AG04450 (cell line): Measurements from ENCODE around the gene NLGN1. TPM values are rescaled to one million over a fixed set of nuclear protein-coding genes. Genes with fewer than 3 reads are reported as not detected.

Source experiments
- CTCF ChIA-PET: fragments of 300-600, 350-600 bp; formaldehyde crosslinking; extraction: SDS; loops from one replicate; lab custom pipeline; 2022; ENCODE audit warnings: antibody characterized with exemption, inconsistent platforms; lab: Charles Lee
- POLR2A ChIA-PET: fragments of 350-600 bp; formaldehyde crosslinking; extraction: SDS; loops from one replicate; lab custom pipeline; 2021; ENCODE audit warnings: antibody characterized with exemption, inconsistent platforms; lab: Yijun Ruan, JAX
- DNase-seq: peaks from one replicate; pipeline ENCODE4 v3.0.0-alpha.2; 2011; ENCODE audit warnings: low read depth, low spot score
- H3K27ac ChIP-seq: one replicate; pipeline ENCODE4 v1.5.1; 2012; ENCODE audit warnings: low read depth, low read length, control low read depth
- H3K27me3 ChIP-seq: one replicate; pipeline ENCODE4 v1.6.0; 2012; ENCODE audit warnings: low read length; ENCODE audit not compliant: control insufficient read depth, insufficient read depth
- H3K4me3 ChIP-seq: 2 replicates; pipeline ENCODE4 v1.5.1; 2011; ENCODE audit warnings: mild to moderate bottlenecking, low read depth, low read length, control low read depth
- H3K9me3 ChIP-seq: 2 replicates; pipeline ENCODE4 v1.5.1; 2012; ENCODE audit warnings: low read length; ENCODE audit not compliant: control insufficient read depth, insufficient read depth
- polyA plus RNA-seq: library from polyadenylated mRNA; depleted of rRNA; stranded (reverse); fragments of >200 nt; gene quantifications from 2 replicates; pipeline ENCODE4 v1.2.3, GENCODE V29; 2011
- TF ChIP-seq, protein P1 (sequence below): IDR thresholded peaks from 2 replicates; pipeline ENCODE4 v1.5.1; 2011; ENCODE audit warnings: low read depth, low read length, control low read depth, inconsistent platforms

NLGN1 gene
- polyA plus RNA-seq, 1 experiment, result 1.7 TPM

DNA sequence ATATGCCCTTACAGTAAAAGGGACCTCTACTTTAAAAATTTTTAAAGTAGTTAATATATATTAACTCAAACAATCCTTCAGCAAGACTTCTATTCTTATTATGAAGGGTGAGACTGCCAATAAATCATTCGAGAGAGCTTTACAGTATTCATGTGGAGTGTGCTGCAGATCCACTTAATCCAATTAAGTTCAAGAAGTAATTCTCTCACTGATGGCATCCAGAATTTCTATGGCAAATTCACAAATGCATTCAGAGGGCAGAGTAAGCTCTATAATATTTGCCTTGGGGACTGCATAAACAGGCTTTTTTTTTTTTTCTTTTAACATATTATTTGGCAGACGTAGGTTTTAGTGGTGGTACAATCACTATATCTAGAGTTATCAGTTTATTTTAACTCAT, 692.0 kb downstream of the NLGN1 start:
- POLR2A ChIA-PET, result no interaction called here
- TF ChIP-seq, protein P1, sequence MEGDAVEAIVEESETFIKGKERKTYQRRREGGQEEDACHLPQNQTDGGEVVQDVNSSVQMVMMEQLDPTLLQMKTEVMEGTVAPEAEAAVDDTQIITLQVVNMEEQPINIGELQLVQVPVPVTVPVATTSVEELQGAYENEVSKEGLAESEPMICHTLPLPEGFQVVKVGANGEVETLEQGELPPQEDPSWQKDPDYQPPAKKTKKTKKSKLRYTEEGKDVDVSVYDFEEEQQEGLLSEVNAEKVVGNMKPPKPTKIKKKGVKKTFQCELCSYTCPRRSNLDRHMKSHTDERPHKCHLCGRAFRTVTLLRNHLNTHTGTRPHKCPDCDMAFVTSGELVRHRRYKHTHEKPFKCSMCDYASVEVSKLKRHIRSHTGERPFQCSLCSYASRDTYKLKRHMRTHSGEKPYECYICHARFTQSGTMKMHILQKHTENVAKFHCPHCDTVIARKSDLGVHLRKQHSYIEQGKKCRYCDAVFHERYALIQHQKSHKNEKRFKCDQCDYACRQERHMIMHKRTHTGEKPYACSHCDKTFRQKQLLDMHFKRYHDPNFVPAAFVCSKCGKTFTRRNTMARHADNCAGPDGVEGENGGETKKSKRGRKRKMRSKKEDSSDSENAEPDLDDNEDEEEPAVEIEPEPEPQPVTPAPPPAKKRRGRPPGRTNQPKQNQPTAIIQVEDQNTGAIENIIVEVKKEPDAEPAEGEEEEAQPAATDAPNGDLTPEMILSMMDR, result no peak
- CTCF ChIA-PET, result no interaction called here
- H3K4me3 ChIP-seq, result no peak overlapping the region
- H3K27me3 ChIP-seq, result no peaks in the 10 kb centered on the region
- H3K9me3 ChIP-seq, result no peaks in the 10 kb centered on the region
- DNase-seq, result no peak
- no peak overlapping the region for H3K27ac ChIP-seq

DNA sequence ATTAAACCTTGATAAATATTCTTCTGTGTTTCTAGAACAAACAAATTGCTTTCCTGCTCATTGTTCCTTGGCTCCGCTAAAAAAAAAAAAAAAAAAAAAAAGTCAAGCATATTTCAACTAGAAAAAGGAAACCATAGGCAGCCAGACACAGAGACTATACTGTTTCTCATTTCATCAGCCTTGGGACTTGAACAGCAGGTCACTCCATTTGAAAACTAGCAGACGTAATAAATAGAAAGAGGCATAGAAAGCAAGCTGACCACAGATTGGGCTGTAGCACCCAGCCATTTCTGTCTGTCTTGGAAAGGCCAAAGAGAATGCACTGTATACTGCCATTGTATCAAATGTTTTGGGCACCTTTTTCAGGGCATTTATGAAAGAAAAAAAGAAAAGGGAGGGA, 697.1 kb downstream of the NLGN1 start:
- H3K9me3 ChIP-seq, result no peaks in the 10 kb centered on the region
- TF ChIP-seq, protein P1, result no peak
- H3K27ac ChIP-seq, result no peak overlapping the region
- ChIA-PET CTCF (no interaction called here), POLR2A (no interaction called here)
- no peak overlapping the region for H3K4me3 ChIP-seq
- H3K27me3 ChIP-seq, result no peaks in the 10 kb centered on the region
- no peak for DNase-seq

DNA sequence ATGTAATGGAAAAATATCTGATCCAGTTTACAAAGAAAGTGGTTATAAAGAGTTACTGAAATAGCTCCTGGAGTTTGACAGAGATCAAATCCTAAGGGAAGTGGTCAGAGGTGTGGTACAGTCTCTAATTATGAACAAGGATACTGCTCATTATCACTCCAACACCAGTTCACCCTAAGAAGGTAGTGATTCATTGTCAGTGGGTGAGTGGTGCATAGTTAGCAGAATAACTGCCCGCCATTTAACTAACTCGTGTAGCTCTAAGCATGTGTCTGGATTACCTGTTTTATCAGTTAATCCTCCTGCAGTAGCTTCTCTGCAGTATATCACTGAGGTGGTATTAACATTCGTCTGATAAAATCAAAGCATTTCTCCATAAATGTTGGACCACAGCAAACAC, 700.1 kb downstream of the NLGN1 start:
- H3K4me3 ChIP-seq, result no peak overlapping the region
- TF ChIP-seq, protein P1, result no peak
- no peak for DNase-seq
- no peak overlapping the region for H3K27ac ChIP-seq
- no peaks in the 10 kb centered on the region for H3K27me3 ChIP-seq
- ChIA-PET CTCF (no interaction called here), POLR2A (no interaction called here)
- no peaks in the 10 kb centered on the region for H3K9me3 ChIP-seq

DNA sequence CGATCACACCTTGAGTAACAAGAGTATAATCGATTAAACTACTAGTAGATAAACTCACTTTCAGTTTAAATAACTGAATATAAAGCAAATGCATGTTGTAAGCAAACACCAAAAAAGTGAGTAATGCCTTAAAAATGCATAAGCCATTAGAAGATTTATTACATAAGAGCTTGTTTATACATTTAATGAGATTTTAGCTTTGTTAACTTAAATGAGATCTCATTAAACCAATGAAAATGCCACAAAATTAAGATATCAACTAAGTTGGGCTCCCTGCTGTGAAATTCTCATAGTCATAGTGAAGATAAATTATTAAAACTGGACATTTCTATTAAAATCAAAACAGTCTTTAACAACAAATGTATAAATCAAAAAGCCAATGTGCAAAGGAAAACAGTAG, 701.2 kb downstream of the NLGN1 start:
- TF ChIP-seq, protein P1, result no peak
- POLR2A ChIA-PET, result no interaction called here
- DNase-seq, result no peak
- H3K4me3 ChIP-seq, result no peak overlapping the region
- H3K27ac ChIP-seq, result no peak overlapping the region
- H3K27me3 ChIP-seq, result no peaks in the 10 kb centered on the region
- no peaks in the 10 kb centered on the region for H3K9me3 ChIP-seq
- CTCF ChIA-PET, result no interaction called here

DNA sequence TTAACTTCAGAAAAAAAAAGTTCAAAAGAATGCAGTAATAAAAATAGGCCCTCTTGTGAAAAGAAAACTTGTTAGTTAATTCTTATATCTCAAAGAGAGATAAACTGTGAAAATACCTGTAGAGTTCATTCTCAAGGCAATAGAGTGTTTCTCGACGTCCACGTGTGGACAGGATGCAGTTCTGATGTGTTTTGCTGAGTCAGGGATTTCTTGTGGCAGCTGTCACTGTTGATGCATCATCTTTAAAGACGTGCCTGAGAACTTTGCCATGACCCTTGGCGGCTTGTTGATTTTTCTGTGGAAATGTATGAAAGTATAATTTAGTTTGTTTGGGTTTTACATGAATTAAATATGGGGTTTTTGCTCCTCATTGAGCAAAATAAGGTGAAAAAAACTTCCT, 702.2 kb downstream of the NLGN1 start:
- DNase-seq, result no peak
- TF ChIP-seq, protein P1, result no peak
- H3K27ac ChIP-seq, result no peak overlapping the region
- no peak overlapping the region for H3K4me3 ChIP-seq
- POLR2A ChIA-PET, result no interaction called here
- no peaks in the 10 kb centered on the region for H3K9me3 ChIP-seq
- no peaks in the 10 kb centered on the region for H3K27me3 ChIP-seq
- CTCF ChIA-PET, result no interaction called here
